ENCODE data around the gene GNAT1.
"Not testable (repeated sequence)": the region's sequence is repeated elsewhere in the genome, so short reads cannot be mapped to it uniquely, and the experiment has no call there.

GNAT1 gene

GRCh38 chr3:50224639-50225038, 33.2 kb downstream of the GNAT1 start:
- DNase-seq: no peak

- peak; percentile 48 for DNase-seq
Observed at GRCh38 chr3:50226888-50227389, 35.5 kb downstream of the GNAT1 start.

GRCh38 chr3:50227390-50228183, 36.2 kb downstream of the GNAT1 start:
- peak; percentile 92 for DNase-seq

- DNase-seq: not testable (repeated sequence)
Observed at GRCh38 chr3:50228184-50228763, 36.9 kb downstream of the GNAT1 start.

GRCh38 chr3:50229490-50229889, 38.1 kb downstream of the GNAT1 start:
- no peak for DNase-seq

GRCh38 chr3:50230104-50230793, 38.8 kb downstream of the GNAT1 start:
- no peak for DNase-seq

- no peak for DNase-seq
Observed at GRCh38 chr3:50230794-50231125, 39.4 kb downstream of the GNAT1 start.

GRCh38 chr3:50231581-50231980, 40.2 kb downstream of the GNAT1 start:
- DNase-seq: no peak

GRCh38 chr3:50232303-50232702, 40.9 kb downstream of the GNAT1 start:
- no peak for DNase-seq

GRCh38 chr3:50233176-50233575, 41.8 kb downstream of the GNAT1 start:
- no peak for DNase-seq

GRCh38 chr3:50235716-50236483, 44.5 kb downstream of the GNAT1 start, which contains the start of gene GNAI2:
Gene GNAI2 (plus strand): TSS chr3:50236204. CDS start chr3:50236336, 132 bp downstream.
- DNase-seq: peak; percentile 99

GRCh38 chr3:50236484-50237132, 45.2 kb downstream of the GNAT1 start:
- DNase-seq: no peak

- DNase-seq: peak; percentile 43
Observed at GRCh38 chr3:50237133-50237651, 45.8 kb downstream of the GNAT1 start.

GRCh38 chr3:50237754-50238548, 46.5 kb downstream of the GNAT1 start:
- DNase-seq: peak; percentile 88

GRCh38 chr3:50238549-50239026, 47.2 kb downstream of the GNAT1 start:
- DNase-seq: peak; percentile 32

- DNase-seq: no peak
Observed at GRCh38 chr3:50239649-50240048, 48.2 kb downstream of the GNAT1 start.

- DNase-seq: no peak
Observed at GRCh38 chr3:50241163-50241562, 49.8 kb downstream of the GNAT1 start.

GRCh38 chr3:50241713-50242380, 50.4 kb downstream of the GNAT1 start:
- DNase-seq: no peak

- peak; percentile 19 for DNase-seq
Observed at GRCh38 chr3:50242381-50242770, 51.0 kb downstream of the GNAT1 start.

- peak; percentile 57 for DNase-seq
Observed at GRCh38 chr3:50242851-50243542, 51.6 kb downstream of the GNAT1 start.
